C4-2B (cell line): ENCODE data around the gene SLC35F3.

Source experiments
- CTCF ChIP-seq: fragments of 450-650 bp; conservative IDR thresholded peaks from 2 replicates; pipeline ENCODE4 v1.5.1; 2017; ENCODE audit warnings: mild to moderate bottlenecking
- ZFX ChIP-seq: fragments of 450-650 bp; IDR thresholded peaks from 2 replicates; pipeline ENCODE4 v1.6.1; 2017

- TF ChIP-seq CTCF (no peak), ZFX (no peak)
These were observed 40.5 kb upstream of the SLC35F3 start for GRCh38 chr1:233863901-233864545.
